ENCODE results near the gene GARIN5B. TPM values are rescaled to one million over a fixed set of nuclear protein-coding genes. Genes with fewer than 3 reads are reported as not detected.

The GARIN5B gene
- total and polyA plus RNA-seq, 2 of the 8 experiments (the other 6 are each of a cell fraction or from before 2014, with no cell fraction given), result 0.03 TPM; not detected in 1

DNA sequence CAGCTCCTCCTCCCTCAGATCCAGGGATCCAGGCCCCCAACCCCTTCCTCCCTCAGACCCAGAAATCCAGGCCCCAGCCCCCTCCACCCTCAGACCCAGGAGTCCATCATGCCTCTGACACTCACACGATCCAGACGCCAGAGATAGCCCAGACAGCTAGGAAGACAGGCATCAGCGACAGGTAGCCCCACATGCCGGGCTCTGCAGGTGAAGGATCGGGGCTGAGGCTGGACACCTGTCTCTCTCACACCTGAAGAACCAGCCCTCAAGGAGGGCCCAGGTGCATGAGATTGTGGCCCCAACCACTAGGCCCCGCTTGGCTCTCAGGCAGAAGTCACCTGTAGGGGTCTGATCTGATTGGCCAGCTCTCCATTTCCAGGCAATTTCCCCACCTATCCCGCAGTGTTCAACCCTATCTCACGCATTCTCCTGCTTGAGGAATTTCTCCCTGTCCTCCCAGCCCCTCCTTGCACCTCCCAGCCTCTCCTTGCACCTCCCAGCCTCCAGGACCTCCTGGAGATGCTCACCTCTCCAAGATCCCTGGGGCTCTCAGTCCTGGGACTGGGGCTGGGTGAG lies 42.1 kb downstream of the GARIN5B start:
- TF ChIP-seq, protein P1, sequence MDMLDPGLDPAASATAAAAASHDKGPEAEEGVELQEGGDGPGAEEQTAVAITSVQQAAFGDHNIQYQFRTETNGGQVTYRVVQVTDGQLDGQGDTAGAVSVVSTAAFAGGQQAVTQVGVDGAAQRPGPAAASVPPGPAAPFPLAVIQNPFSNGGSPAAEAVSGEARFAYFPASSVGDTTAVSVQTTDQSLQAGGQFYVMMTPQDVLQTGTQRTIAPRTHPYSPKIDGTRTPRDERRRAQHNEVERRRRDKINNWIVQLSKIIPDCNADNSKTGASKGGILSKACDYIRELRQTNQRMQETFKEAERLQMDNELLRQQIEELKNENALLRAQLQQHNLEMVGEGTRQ (IDR thresholded peaks at IDR 0.05; ENCODE audit: low read length), result no peak
- TF ChIP-seq BCL11A (IDR thresholded peaks at IDR 0.05; ENCODE audit: low read depth in 2 of 2, low read length in 2 of 2), result no peak
- TF ChIP-seq BACH1 (IDR thresholded peaks at IDR 0.05; ENCODE audit: low read length), result no peak
- no peak for TF ChIP-seq ZNF274 (IDR thresholded peaks at IDR 0.05; ENCODE audit: borderline replicate concordance, extremely low read depth, low read length)
- no peak for TF ChIP-seq CBX8 (IDR thresholded peaks at IDR 0.05; ENCODE audit: borderline replicate concordance, low read depth, low read length)
- no peak for TF ChIP-seq MAFK (IDR thresholded peaks at IDR 0.05; ENCODE audit: low read depth, low read length)

More for the DNA sequence above, 42.1 kb downstream of the GARIN5B start:
- H2BK120ac ChIP-seq (replicated peaks; ENCODE audit: low read depth, low read length), result no peak overlapping the region
- no peak overlapping the region for H3K4me3 ChIP-seq (ENCODE audit: extremely low read depth in 1 of 4, insufficient read depth in 2 of 4, low read depth in 3 of 4, low read length in 4 of 4)
- peaks cover 0 to 10% (median 5%) of the 10 kb centered on the region in 4 experiments; a peak in 6 of 7 replicates for H3K4me1 ChIP-seq (replicated peaks in 1 of 4; ENCODE audit: control insufficient read depth in 3 of 4, insufficient read depth in 4 of 4, low read length in 3 of 4)
- H3K4ac ChIP-seq (replicated peaks; ENCODE audit: insufficient read length, low read depth, low read length), result no peak overlapping the region
- 89% methylated on average over 6 of the region's 8 CpGs; no CpG with 5 or more reads in 1 of the 2 experiments for WGBS, 2 experiments (ENCODE audit: extremely low coverage in 1 of 2, insufficient coverage in 1 of 2, insufficient read length in 1 of 2, insufficient replicate concordance in 2 of 2, low coverage in 1 of 2, low lambda C conversion rate in 2 of 2, missing lambda C conversion rate in 1 of 2)
- H3K23ac ChIP-seq (ENCODE audit: insufficient read length), result no peak overlapping the region
- no peak overlapping the region for H4K5ac ChIP-seq (ENCODE audit: insufficient read length, low read depth, low read length)
- H3K27ac ChIP-seq (ENCODE audit: low read depth, low read length), result no peak overlapping the region
- no peak overlapping the region for H2BK20ac ChIP-seq (ENCODE audit: low read length)
- H3K36me3 ChIP-seq (ENCODE audit: control insufficient read depth in 2 of 4, insufficient read depth in 4 of 4, low read length in 3 of 4), result no peaks in the 10 kb centered on the region
- no peak overlapping the region for H2BK5ac ChIP-seq (ENCODE audit: low read depth, low read length)
- no peak overlapping the region for H3K14ac ChIP-seq (ENCODE audit: insufficient read length)
- POLR2A ChIA-PET (ENCODE audit: partially characterized antibody), result interaction anchor here (0.6 to 4.3 kb wide), 12 partner anchors 8 to 174 kb away, joined by 3 to 23 read pairs (median 4); partner anchors contain the start of genes KMT5C and UBE2S
- peak overlapping the region; percentile 58; the same call in 1 of the 2 replicates for H4K8ac ChIP-seq (ENCODE audit: extremely low read depth, insufficient read depth, low read length)
- no peak overlapping the region for H2BK15ac ChIP-seq (ENCODE audit: low read length)
- H2AFZ ChIP-seq (ENCODE audit: low read length), result no peak overlapping the region
- DNase-seq (ENCODE audit: low read depth in 1 of 2, low spot score in 2 of 2), result no peak
- no peaks in the 10 kb centered on the region for H3K27me3 ChIP-seq (replicated peaks in 1 of 4; ENCODE audit: control insufficient read depth in 3 of 4, extremely low read depth in 1 of 4, insufficient read depth in 3 of 4, low read length in 3 of 4)
- FAIRE-seq, result no peak
- H3K79me1 ChIP-seq (ENCODE audit: low read depth, low read length), result no peaks in the 10 kb centered on the region
- H2AK5ac ChIP-seq (ENCODE audit: low read depth, low read length), result no peak overlapping the region
- no peak overlapping the region for H3K18ac ChIP-seq (ENCODE audit: extremely low read depth, low read length)
- H2BK12ac ChIP-seq (ENCODE audit: low read depth, low read length), result no peak overlapping the region
- H3K23me2 ChIP-seq (ENCODE audit: low read depth, low read length), result peaks cover 2% of the 10 kb centered on the region; the same call in 1 of the 2 replicates
- no peak overlapping the region; a peak in 1 of 4 replicates for H3K4me2 ChIP-seq (ENCODE audit: insufficient read depth in 1 of 2, low read depth in 2 of 2, low read length in 2 of 2)
- H4K20me1 ChIP-seq (replicated peaks in 1 of 2; ENCODE audit: control insufficient read depth in 1 of 2, insufficient read depth in 2 of 2, low read length in 2 of 2), result no peaks in the 10 kb centered on the region
- CTCF ChIA-PET (ENCODE audit: partially characterized antibody), result interaction anchor here (0.7 to 2.7 kb wide), 10 partner anchors 9 to 110 kb away, joined by 3 to 18 read pairs (median 7); partner anchors contain the start of gene TMEM238
- no peak overlapping the region for H3K56ac ChIP-seq (replicated peaks; ENCODE audit: insufficient read length, low read depth, low read length)
- no peak overlapping the region for H4K91ac ChIP-seq (replicated peaks; ENCODE audit: insufficient read length, low read length)
- H3K9me3 ChIP-seq (ENCODE audit: insufficient read depth in 2 of 2, low read depth in 1 of 2, low read length in 1 of 2), result no peaks in the 10 kb centered on the region
- H3K79me2 ChIP-seq (ENCODE audit: control insufficient read depth in 1 of 2, insufficient read depth in 2 of 2, low read length in 2 of 2), result no peaks in the 10 kb centered on the region
- H3K9ac ChIP-seq (replicated peaks in 1 of 4; ENCODE audit: extremely low read depth in 1 of 4, low read depth in 3 of 4, low read length in 3 of 4), result no peak overlapping the region

Data from H1 (cell line).